Activated effector memory CD4-positive, alpha-beta T cell treated with Interleukin-2 at 50 U/mL for 16 hours (primary cell): ENCODE results near the gene FYCO1.

Experiments
- DNase-seq: peaks from one replicate; pipeline ENCODE4 v3.0.0-alpha.2; 2020

The FYCO1 gene

GRCh38 chr3:45912435-45912834 lies 83.2 kb downstream of the FYCO1 start:
- DNase-seq, result no peak

GRCh38 chr3:45911511-45912226 lies 84.0 kb downstream of the FYCO1 start:
- no peak for DNase-seq

- no peak for DNase-seq
Observed at GRCh38 chr3:45910892-45911291, 84.7 kb downstream of the FYCO1 start.

GRCh38 chr3:45909542-45909941 lies 86.1 kb downstream of the FYCO1 start:
- no peak for DNase-seq

GRCh38 chr3:45908761-45909160 lies 86.9 kb downstream of the FYCO1 start:
- no peak for DNase-seq

GRCh38 chr3:45907769-45908705 lies 87.6 kb downstream of the FYCO1 start:
- peak; percentile 13 for DNase-seq

GRCh38 chr3:45906681-45907407 lies 88.8 kb downstream of the FYCO1 start:
- DNase-seq, result no peak

- DNase-seq, result no peak
Observed at GRCh38 chr3:45905755-45906154, 89.9 kb downstream of the FYCO1 start.

GRCh38 chr3:45904931-45905330 lies 90.7 kb downstream of the FYCO1 start:
- DNase-seq, result no peak

- DNase-seq, result no peak
Observed at GRCh38 chr3:45896956-45897355, 98.7 kb downstream of the FYCO1 start.

- no peak for DNase-seq
Observed at GRCh38 chr3:45895686-45896468, 99.7 kb downstream of the FYCO1 start.

GRCh38 chr3:45894015-45894414 lies 101.6 kb downstream of the FYCO1 start:
- DNase-seq, result no peak

- DNase-seq, result no peak
Observed at GRCh38 chr3:45892161-45892560, 103.5 kb downstream of the FYCO1 start.

GRCh38 chr3:45890405-45890804 lies 105.2 kb downstream of the FYCO1 start:
- no peak for DNase-seq

GRCh38 chr3:45889337-45889736 lies 106.3 kb downstream of the FYCO1 start:
- DNase-seq, result no peak

GRCh38 chr3:45887759-45888511 lies 107.7 kb downstream of the FYCO1 start:
- no peak for DNase-seq

- DNase-seq, result no peak
Observed at GRCh38 chr3:45887285-45887684, 108.3 kb downstream of the FYCO1 start.

GRCh38 chr3:45885979-45886705 lies 109.5 kb downstream of the FYCO1 start, which contains the start of gene CCR9:
CCR9 (plus strand) TSS chr3:45886543; CDS start chr3:45894934, 8,391 bp downstream.
- DNase-seq, result no peak

- no peak for DNase-seq
Observed at GRCh38 chr3:45884368-45885201, 111.0 kb downstream of the FYCO1 start.
